Esophagus squamous epithelium (tissue), 5 donors: ENCODE measurements around the gene SLC25A44. TPM values are rescaled to one million over a fixed set of nuclear protein-coding genes. Genes with fewer than 3 reads are reported as not detected.

ENCODE experiments used
- DNase-seq: peaks from one replicate; lab custom pipeline; 2025; lab: John Stamatoyannopoulos, UW
- H3K27ac ChIP-seq, 4 donors: fragments of 200-600 bp; sonication (generic); one replicate each; pipeline ENCODE4 v1.5.1; 2016 to 2019; ENCODE audit warnings: mild to moderate bottlenecking in 1 of 4
- H3K27me3 ChIP-seq, 4 donors: fragments of 200-600 bp; sonication (generic); 1 replicate in 3 of 4; 2 replicates in 1 of 4; pipeline versions ENCODE4 v1.5.1 to v1.6.0; 2017 to 2021; ENCODE audit warnings: antibody characterized with exemption in 1 of 4
- H3K36me3 ChIP-seq, 3 donors: fragments of 200-600 bp; sonication (generic); one replicate each; pipeline ENCODE4 v1.5.1; 2016 to 2019
- H3K4me1 ChIP-seq, 3 donors: fragments of 200-600 bp; sonication (generic); one replicate each; pipeline ENCODE4 v1.5.1; 2017 to 2019
- H3K4me3 ChIP-seq, 4 donors: fragments of 200-600 bp; sonication (generic); 1 replicate in 3 of 4; 2 replicates in 1 of 4; pipeline ENCODE4 v1.5.1; 2016 to 2019; ENCODE audit warnings: mild to moderate bottlenecking in 2 of 4, moderate library complexity in 1 of 4
- H3K9me3 ChIP-seq, 3 donors: fragments of 200-600 bp; sonication (generic); one replicate each; pipeline ENCODE4 v1.5.1; 2016 to 2019
- POLR2A ChIP-seq, 4 donors: fragments of 450-650 bp; IDR thresholded peaks; one replicate each; pipeline ENCODE4 v1.6.1; 2017; ENCODE audit warnings: antibody characterized with exemption in 4 of 4, mild to moderate bottlenecking in 4 of 4, moderate library complexity in 3 of 4
- WGBS, 2 donors: methylation state at CpG; one replicate each; pipeline ENCODE4 v1.1.5; 2018; 5-methylcytosine and 5-hydroxymethylcytosine counted together
- intact Hi-C: fragments of 100-400 bp; cut with DNase I; formaldehyde crosslinking; loops from one replicate; pipeline ENCODE4 v1.15.0; 2022
- total RNA-seq, 4 donors: library from RNA; depleted of rRNA; stranded (reverse); fragments of >200 nt; gene quantifications; one replicate each; pipeline ENCODE4 v1.1.0, GENCODE V29; 2016
- TF ChIP-seq, protein P1 (sequence below), 6 experiments: fragments of 450-650 bp in 4 of 6; fragments of 200-600 bp in 2 of 6; sonication (generic) in 2 of 6; IDR thresholded peaks; one replicate each; pipeline ENCODE4 v1.5.1; 2016 to 2019; ENCODE audit warnings: antibody characterized with exemption in 6 of 6, mild to moderate bottlenecking in 4 of 6, moderate library complexity in 4 of 6
- donor health status: DM: yes; HTN: yes; CAD: no.

The SLC25A44 gene
- total RNA-seq, 4 donors from 2014 or later: 10.5 to 17.7 (median 15.7) TPM

- WGBS, 2 donors: 75 to 88% methylated on average over 1 to 3 of the region's 5 CpGs
- H3K4me3 ChIP-seq: no peak overlapping the region
- H3K9me3 ChIP-seq: no peaks in the 10 kb centered on the region
- no peak for DNase-seq
- H3K36me3 ChIP-seq: peaks cover 42 to 59% (median 49%) of the 10 kb centered on the region in 3 donors
- peaks cover 20 to 50% (median 30%) of the 10 kb centered on the region in 3 donors for H3K4me1 ChIP-seq
- intact Hi-C loops: no loop called here
- peaks cover 0 to 20% (median 0%) of the 10 kb centered on the region in 4 donors for H3K27me3 ChIP-seq
- H3K27ac ChIP-seq: no peak overlapping the region
- TF ChIP-seq, protein P1, sequence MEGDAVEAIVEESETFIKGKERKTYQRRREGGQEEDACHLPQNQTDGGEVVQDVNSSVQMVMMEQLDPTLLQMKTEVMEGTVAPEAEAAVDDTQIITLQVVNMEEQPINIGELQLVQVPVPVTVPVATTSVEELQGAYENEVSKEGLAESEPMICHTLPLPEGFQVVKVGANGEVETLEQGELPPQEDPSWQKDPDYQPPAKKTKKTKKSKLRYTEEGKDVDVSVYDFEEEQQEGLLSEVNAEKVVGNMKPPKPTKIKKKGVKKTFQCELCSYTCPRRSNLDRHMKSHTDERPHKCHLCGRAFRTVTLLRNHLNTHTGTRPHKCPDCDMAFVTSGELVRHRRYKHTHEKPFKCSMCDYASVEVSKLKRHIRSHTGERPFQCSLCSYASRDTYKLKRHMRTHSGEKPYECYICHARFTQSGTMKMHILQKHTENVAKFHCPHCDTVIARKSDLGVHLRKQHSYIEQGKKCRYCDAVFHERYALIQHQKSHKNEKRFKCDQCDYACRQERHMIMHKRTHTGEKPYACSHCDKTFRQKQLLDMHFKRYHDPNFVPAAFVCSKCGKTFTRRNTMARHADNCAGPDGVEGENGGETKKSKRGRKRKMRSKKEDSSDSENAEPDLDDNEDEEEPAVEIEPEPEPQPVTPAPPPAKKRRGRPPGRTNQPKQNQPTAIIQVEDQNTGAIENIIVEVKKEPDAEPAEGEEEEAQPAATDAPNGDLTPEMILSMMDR (IDR thresholded peaks at IDR 0.05): no peak
- no peak for TF ChIP-seq POLR2A (IDR thresholded peaks at IDR 0.05)
Measured at GRCh38 chr1:156249593-156249992, 55.7 kb downstream of the SLC25A44 start.

GRCh38 chr1:156251527-156251926 lies 57.6 kb downstream of the SLC25A44 start:
- no peak for DNase-seq
- peaks cover 0 to under 1% (median 0%) of the 10 kb centered on the region in 4 donors for H3K27me3 ChIP-seq
- no peak overlapping the region for H3K27ac ChIP-seq
- TF ChIP-seq POLR2A (IDR thresholded peaks at IDR 0.05): no peak
- TF ChIP-seq, protein P1 (IDR thresholded peaks at IDR 0.05): no peak
- intact Hi-C loops: loop anchor here (10.0 kb wide), 1 partner anchor 63 kb away; no protein-coding TSS in a partner anchor
- 0 to 27% methylated on average over 2 to 3 of the region's 3 CpGs for WGBS, 2 donors
- no peaks in the 10 kb centered on the region for H3K9me3 ChIP-seq
- no peak overlapping the region for H3K4me3 ChIP-seq
- H3K4me1 ChIP-seq: peaks cover 13 to 34% (median 17%) of the 10 kb centered on the region in 3 donors
- peaks cover 42 to 78% (median 59%) of the 10 kb centered on the region in 3 donors for H3K36me3 ChIP-seq

- Histone ChIP-seq H3K36me3 (peaks cover 52 to 99% (median 78%) of the 10 kb centered on the region in 3 donors), H3K27ac (no peak overlapping the region), H3K4me3 (no peak overlapping the region), H3K4me1 (peaks cover 0 to 17% (median 0%) of the 10 kb centered on the region in 3 donors), H3K9me3 (no peaks in the 10 kb centered on the region), H3K27me3 (no peaks in the 10 kb centered on the region)
- intact Hi-C loops: loop anchor here (10.0 kb wide), 1 partner anchor 61 kb away; no protein-coding TSS in a partner anchor
- no peak for TF ChIP-seq POLR2A (IDR thresholded peaks at IDR 0.05)
- TF ChIP-seq, protein P1 (IDR thresholded peaks at IDR 0.05): no peak
- 93 to 95% methylated on average over 3 of the region's 3 CpGs for WGBS, 2 donors
- no peak for DNase-seq
Measured at GRCh38 chr1:156253634-156254033, 59.7 kb downstream of the SLC25A44 start.

DNA sequence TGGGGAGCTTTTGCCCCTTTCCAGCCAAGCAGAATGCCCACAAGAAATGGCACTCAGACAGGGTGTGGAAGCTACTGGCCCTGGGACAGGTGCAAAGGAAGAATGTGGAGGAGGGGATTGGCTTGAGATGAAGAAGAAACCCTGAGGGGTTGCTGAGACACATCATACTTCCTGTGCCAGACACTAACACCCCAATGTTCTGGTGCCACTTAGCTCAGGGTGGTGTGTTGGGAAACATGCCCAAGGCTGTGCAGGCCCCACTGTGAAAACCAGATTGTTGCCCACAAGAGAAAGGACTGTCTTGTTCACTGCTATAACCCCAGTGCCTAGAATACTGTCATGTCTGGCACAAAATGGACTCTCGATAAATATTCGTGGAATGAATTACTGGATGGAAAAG lies 63.8 kb downstream of the SLC25A44 start:
- no peaks in the 10 kb centered on the region for H3K27me3 ChIP-seq
- H3K4me1 ChIP-seq: peaks cover 0 to 20% (median 2%) of the 10 kb centered on the region in 3 donors
- H3K27ac ChIP-seq: no peak overlapping the region
- intact Hi-C loops: loop anchor here (10.0 kb wide), 1 partner anchor 57 kb away; no protein-coding TSS in a partner anchor
- H3K4me3 ChIP-seq: no peak overlapping the region
- peaks cover 55 to 100% (median 83%) of the 10 kb centered on the region in 3 donors for H3K36me3 ChIP-seq
- DNase-seq: no peak
- WGBS, 2 donors: 43 to 63% methylated on average over 2 of the region's 2 CpGs
- TF ChIP-seq, protein P1 (IDR thresholded peaks at IDR 0.05): no peak
- no peak for TF ChIP-seq POLR2A (IDR thresholded peaks at IDR 0.05)
- H3K9me3 ChIP-seq: no peaks in the 10 kb centered on the region

DNA sequence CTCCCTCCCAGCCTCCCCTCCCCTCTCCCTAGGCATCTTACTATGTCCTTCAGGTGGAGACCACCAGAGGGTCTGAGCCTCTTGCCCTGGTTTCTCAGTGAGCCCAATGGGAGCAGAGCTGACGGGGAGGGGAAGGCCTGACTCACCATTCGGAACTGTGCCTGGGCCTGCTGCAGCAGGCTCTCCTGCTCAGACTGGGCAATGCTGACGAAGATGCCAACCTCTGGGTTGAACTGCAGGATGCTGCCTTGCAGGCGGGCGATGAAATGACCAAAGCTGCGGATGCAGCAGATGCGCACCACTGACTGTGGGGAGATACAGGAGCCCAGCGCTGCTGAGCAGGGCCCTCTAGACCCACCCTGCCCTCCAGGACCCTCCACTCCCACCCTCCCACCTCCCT lies 65.0 kb downstream of the SLC25A44 start:
- Histone ChIP-seq H3K4me1 (peaks cover 4 to 30% (median 10%) of the 10 kb centered on the region in 3 donors), H3K9me3 (no peaks in the 10 kb centered on the region), H3K36me3 (peaks cover 50 to 100% (median 79%) of the 10 kb centered on the region in 3 donors), H3K4me3 (no peak overlapping the region), H3K27me3 (no peaks in the 10 kb centered on the region), H3K27ac (no peak overlapping the region)
- no peak for DNase-seq
- TF ChIP-seq POLR2A (IDR thresholded peaks at IDR 0.05): no peak
- TF ChIP-seq, protein P1 (IDR thresholded peaks at IDR 0.05): no peak
- intact Hi-C loops: loop anchor here (10.0 kb wide), 1 partner anchor 56 kb away; no protein-coding TSS in a partner anchor
- WGBS, 2 donors: 52 to 60% methylated on average over 1 to 8 of the region's 8 CpGs
